Endothelial cell of umbilical vein (primary cell): ENCODE measurements around the gene SCIN.

Experiments
- CTCF ChIP-seq, 2 donors: IDR thresholded peaks; 1 replicate in 1 of 2; 2 replicates in 1 of 2; pipeline ENCODE4 v1.5.1; 2011; ENCODE audit warnings: low read length in 2 of 2, mild to moderate bottlenecking in 2 of 2, moderate library complexity in 2 of 2, control low read depth in 1 of 2, inconsistent platforms in 1 of 2, low read depth in 1 of 2; ENCODE audit not compliant: insufficient read depth in 1 of 2; ENCODE audit errors: extremely low read depth in 1 of 2
- EZH2 ChIP-seq: IDR thresholded peaks from 2 replicates; pipeline ENCODE4 v1.6.1; 2012; ENCODE audit warnings: borderline replicate concordance, low read depth, mild to moderate bottlenecking, moderate library complexity, low read length, inconsistent platforms; ENCODE audit not compliant: severe bottlenecking
- FOS ChIP-seq: IDR thresholded peaks from 2 replicates; pipeline ENCODE4 v1.6.1; 2011; ENCODE audit warnings: mild to moderate bottlenecking, low read length, moderate library complexity, borderline replicate concordance; ENCODE audit not compliant: insufficient read depth
- GATA2 ChIP-seq: IDR thresholded peaks from 2 replicates; pipeline ENCODE4 v1.7.0; 2011; ENCODE audit warnings: low read depth, mild to moderate bottlenecking, moderate library complexity, mixed read lengths, low read length; ENCODE audit not compliant: insufficient read length, insufficient read depth
- JUN ChIP-seq: IDR thresholded peaks from 2 replicates; pipeline ENCODE4 v1.6.1; 2011; ENCODE audit warnings: borderline replicate concordance, low read depth; ENCODE audit not compliant: insufficient read length, insufficient read depth
- MYC ChIP-seq: IDR thresholded peaks from one replicate; pipeline ENCODE4 v1.6.1; 2011; ENCODE audit warnings: mild to moderate bottlenecking, low read depth, low read length
- POLR2A ChIP-seq: IDR thresholded peaks from 2 replicates; pipeline ENCODE4 v1.6.1; 2012; ENCODE audit warnings: low read depth, mild to moderate bottlenecking, control low read depth, low read length
- POLR2AphosphoS5 ChIP-seq: IDR thresholded peaks from 2 replicates; pipeline ENCODE4 v1.6.1; 2012; ENCODE audit warnings: low read depth, mild to moderate bottlenecking, control low read depth, low read length, moderate library complexity; ENCODE audit not compliant: insufficient read depth
- TF ChIP-seq, protein P1 (sequence below): IDR thresholded peaks from 2 replicates; pipeline ENCODE4 v1.6.1; 2011; ENCODE audit not compliant: insufficient read depth, insufficient read length

- TF ChIP-seq EZH2 (no peak), CTCF (IDR thresholded peaks at IDR 0.05; ENCODE audit: extremely low read depth in 1 of 2, insufficient read depth in 1 of 2, low read depth in 1 of 2, low read length in 2 of 2) (no peak), POLR2A (no peak), FOS (no peak), MYC (no peak), POLR2AphosphoS5 (no peak), JUN (no peak), GATA2 (no peak)
- TF ChIP-seq, protein P1, sequence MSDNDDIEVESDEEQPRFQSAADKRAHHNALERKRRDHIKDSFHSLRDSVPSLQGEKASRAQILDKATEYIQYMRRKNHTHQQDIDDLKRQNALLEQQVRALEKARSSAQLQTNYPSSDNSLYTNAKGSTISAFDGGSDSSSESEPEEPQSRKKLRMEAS = no peak
Observed at GRCh38 chr7:12553416-12553815, 17.1 kb upstream of the SCIN start.
